A172 (cell line): ENCODE results near the gene ZC3H13. TPM values are rescaled to one million over a fixed set of nuclear protein-coding genes. Genes with fewer than 3 reads are reported as not detected.
"Not testable (repeated sequence)": the region's sequence is repeated elsewhere in the genome, so short reads cannot be mapped to it uniquely, and the experiment has no call there.

Experiments used
- DNase-seq: peaks from one replicate; pipeline ENCODE4 v3.0.0-alpha.2; 2015; ENCODE audit warnings: low spot score
- total RNA-seq: library from RNA; depleted of rRNA; stranded (reverse); fragments of >200 nt; shearing (Covaris generic); gene quantifications from 2 replicates; pipeline ENCODE4 v1.2.3, GENCODE V29; 2014

Gene ZC3H13
- total RNA-seq, 1 experiment from 2014 or later, result 12.4 TPM

GRCh38 chr13:46006688-46007452 is 45.7 kb downstream of the ZC3H13 start:
- no peak for DNase-seq

DNA sequence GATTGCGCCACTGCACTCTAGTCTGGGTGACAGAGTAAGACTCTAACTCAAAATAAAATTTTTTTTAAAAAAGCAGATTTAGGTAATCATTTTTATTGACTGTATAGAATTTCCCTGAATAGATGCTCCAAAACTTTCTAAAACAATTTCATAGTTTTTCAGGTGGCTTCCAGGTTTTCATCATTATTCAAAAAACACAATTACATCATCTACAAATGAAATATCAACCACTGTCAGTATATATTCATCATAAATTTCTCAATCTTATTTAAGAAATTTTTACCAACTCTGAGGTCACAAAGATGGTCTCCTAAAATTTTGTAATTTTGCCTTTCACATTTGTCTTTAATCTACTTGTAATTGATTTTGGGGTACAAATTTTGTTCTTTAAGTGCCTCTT is 48.1 kb downstream of the ZC3H13 start:
- no peak for DNase-seq

- no peak for DNase-seq
Measured at GRCh38 chr13:45996631-45997030, 55.9 kb downstream of the ZC3H13 start.

DNA sequence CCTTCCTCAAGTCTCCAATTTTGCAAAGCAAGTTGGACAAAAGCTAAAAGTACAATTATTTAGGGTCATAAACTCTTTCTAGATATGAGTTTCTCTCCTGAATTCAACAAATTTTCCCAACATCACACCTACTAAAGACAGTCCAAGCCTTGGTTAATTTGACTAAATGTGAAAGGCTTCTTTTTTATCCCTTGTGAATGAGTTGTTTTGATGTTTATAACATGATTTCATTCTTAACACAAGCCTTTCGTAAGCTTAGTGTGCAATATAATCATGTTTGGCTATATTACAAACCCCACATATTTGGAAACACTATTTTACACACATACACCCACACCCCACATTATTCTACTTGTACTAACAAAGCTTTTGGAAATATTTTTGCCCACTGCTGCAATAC is 57.3 kb downstream of the ZC3H13 start:
- no peak for DNase-seq

- DNase-seq, result no peak
Measured at GRCh38 chr13:45994752-45995151, 57.8 kb downstream of the ZC3H13 start.

- DNase-seq, result no peak
Measured at GRCh38 chr13:45989607-45990006, 62.9 kb downstream of the ZC3H13 start.

DNA sequence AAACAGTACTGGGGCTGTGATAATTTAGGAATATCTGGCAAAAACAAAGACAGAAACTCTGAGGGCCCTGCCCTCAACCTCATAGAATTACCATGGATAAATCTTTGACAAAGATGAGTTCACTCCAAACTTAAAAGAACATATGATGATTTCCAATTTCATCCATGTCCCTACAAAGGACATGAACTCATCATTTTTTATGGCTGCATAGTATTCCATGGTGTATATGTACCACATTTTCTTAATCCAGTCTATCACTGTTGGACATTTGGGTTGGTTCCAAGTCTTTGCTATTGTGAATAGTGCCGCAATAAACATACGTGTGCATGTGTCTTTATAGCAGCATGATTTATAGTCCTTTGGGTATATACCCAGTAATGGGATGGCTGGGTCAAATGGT is 71.4 kb downstream of the ZC3H13 start:
- not testable (repeated sequence) for DNase-seq

DNA sequence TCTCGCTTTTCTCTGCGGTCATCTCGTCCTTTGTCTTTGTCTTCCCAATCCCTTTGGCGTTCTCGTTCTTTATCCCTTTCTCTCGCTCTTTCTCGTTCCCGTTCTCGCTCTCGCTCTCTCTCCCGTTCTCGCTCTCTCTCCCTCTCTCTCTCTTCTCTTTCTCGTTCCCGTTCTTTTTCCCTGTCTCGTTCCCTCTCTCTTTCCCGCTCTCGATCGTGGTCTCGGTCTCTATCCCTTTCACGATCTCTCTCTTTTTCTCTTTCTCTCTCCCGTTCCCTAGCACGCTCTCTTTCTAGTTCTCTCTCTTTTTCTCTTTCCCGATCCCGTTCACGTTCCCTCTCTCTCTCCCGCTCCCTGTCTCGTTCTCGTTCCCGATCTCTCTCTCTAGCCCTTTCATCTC is 77.2 kb downstream of the ZC3H13 start:
- no peak for DNase-seq

- DNase-seq, result no peak
Measured at GRCh38 chr13:45974500-45974899, 78.0 kb downstream of the ZC3H13 start.

DNA sequence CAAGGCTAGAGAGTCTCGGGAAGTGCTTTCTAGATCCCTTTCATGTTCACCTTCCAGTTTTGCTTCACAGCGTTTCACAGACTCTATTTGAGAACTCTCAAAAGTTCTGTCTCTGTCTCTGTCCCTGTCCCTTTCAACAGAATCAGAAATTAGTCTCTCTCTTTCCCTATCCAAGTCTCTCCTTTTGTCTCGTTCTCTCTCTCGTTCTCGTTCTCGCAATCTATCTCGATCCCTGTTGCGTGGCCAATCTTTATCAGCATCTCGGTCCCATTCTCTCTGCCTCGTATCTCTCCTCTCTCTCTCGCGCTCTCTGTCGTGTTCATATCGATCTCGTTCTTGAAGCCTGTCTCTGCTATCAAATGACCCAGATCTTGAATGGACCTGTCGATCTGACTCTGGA is 85.0 kb downstream of the ZC3H13 start:
- no peak for DNase-seq

DNA sequence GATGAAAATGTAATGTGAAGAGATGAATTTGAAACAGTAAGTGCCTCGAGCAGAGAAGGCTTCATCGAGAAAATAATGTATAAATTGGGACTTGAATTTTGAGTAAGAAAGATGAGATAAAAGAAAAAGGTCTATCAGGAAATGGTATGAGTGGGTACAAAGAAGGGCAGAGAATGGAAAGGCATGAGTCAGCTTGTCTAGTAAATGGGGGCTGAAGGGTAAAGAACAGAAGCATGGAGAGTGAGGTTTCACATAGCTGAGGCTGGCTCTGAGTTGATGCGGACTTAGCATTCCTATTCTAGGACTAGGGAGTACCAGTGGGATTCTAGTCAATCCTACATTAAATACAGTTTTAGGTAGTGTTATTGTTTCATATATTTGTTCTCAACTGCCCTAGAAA is 85.8 kb downstream of the ZC3H13 start:
- DNase-seq, result no peak

GRCh38 chr13:45961468-45961867 is 91.1 kb downstream of the ZC3H13 start:
- DNase-seq, result no peak

DNA sequence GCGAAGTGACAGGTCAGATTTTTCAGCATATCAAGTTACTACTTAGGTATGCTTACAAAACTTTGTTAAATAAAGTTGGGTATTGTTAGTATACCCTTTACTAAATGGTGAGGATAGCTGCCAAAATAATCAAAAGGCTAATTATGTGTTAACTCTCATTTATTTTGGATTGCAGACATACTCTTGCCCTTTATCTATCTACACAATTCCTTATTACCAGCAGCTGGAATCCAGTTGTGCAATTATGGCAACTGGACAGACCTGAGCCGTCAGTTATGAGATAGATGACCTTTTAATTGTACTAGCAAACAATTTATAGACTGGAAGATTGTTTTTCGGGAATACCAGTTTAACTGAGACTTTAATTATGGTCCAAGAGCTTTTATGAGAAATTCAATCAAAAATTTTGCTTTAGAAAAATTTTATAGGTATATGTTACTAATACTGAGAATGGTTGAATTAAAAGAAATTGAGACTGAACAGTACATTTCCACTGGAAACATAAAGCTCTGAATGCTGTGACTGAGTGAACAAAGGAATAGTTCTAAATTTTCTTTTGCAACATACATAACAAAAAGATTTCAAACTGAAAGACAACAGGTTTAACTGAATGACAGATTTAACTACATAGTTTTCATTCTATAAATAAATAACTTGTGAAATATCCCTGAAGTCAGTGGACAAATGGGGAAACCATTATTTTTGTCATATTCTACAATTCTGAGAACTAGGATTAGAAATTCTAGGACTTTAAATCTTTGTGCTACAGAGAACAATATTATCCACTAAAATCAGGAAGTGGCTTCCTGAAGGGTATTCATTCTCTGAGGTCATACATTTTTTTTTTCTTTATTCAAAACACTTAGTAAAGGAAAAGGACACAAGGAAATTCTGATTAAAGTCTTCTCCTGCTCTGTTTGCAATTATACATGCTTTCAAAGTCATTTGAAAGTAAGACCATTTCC is 97.4 kb downstream of the ZC3H13 start:
- no peak for DNase-seq

DNA sequence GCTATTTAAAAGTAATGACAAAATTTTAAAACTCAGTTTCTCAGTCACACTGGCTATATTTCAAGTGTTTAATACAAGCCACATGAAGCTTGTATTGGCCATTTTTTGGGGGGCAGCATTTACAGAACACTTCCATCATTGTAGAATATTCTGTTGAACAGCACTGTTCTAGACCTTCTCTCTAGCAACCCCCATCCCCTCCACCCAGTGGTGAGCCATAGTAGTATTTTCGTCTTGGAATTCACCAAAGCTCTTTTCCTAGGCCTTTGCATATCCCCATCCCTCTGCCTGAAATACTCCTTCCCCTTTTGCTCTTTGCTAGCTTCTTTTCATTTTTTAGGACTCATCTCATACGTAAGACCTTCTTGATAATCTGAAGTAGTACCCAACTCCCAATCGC is 99.5 kb downstream of the ZC3H13 start:
- no peak for DNase-seq

- DNase-seq, result no peak
Measured at GRCh38 chr13:45951724-45952123, 100.8 kb downstream of the ZC3H13 start.

- DNase-seq, result no peak
Measured at GRCh38 chr13:45951166-45951565, 101.4 kb downstream of the ZC3H13 start.

- DNase-seq, result no peak
Measured at GRCh38 chr13:45950386-45951000, 102.1 kb downstream of the ZC3H13 start.

GRCh38 chr13:45949161-45949560 is 103.4 kb downstream of the ZC3H13 start:
- DNase-seq, result no peak

DNA sequence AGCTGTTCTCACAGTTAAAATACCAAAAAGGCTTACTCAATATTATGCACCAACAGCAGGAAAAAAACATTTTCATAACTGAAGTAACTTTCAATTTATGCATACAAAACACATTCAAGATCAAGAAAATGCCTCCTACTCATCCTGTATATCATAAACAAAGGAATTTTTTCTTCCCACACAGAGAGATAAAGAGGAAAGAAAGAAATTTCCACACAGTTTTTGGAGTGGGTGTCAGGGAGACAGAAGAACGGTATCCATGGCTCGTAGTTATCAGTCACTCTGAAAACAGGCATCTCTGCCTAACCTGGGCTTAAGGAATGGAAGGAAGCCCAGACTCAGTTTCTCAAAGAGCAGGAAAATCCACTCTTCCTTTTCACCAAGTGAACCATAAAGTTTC is 108.6 kb downstream of the ZC3H13 start:
- DNase-seq, result no peak

DNA sequence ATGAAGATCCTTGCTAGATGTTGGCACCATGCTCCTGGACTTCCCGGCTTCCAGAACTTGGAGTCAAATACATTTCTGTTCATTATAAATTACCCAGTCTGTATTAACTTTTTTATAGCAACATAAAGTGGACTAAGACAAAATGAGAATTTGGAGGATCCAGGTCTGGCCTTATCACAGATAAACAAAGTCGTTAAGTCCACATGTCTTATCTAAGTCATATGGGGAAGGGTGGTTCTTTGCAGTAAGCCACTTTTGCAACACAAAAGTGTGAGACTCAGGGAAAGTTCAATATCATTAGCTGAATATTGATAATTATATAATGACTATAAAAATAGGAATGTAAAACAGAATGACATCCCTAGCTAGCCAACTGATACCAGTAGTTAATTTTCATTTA is 109.4 kb downstream of the ZC3H13 start:
- no peak for DNase-seq

- DNase-seq, result no peak
Measured at GRCh38 chr13:45941261-45941660, 111.3 kb downstream of the ZC3H13 start.

DNA sequence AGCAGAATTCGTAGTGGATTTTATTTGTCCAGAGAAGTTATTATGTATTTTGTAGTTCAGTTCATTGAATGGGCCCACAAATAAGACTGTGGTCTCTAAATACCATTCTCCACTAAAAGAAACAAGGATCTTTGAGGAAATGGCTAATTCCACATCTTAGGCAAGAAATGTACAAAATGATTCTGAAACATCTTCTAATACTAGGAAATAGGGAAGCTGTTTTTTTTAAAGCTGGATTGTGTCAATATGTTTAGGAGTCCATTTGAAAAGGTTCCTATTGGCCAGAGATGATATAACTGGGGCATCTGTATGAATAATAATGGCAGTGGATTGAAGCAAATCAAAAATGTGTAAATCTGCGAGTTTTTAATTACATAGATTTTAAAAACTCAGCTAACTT is 112.5 kb downstream of the ZC3H13 start:
- DNase-seq, result no peak

- DNase-seq, result no peak
Measured at GRCh38 chr13:45936621-45937020, 115.9 kb downstream of the ZC3H13 start.
